HG03175 (cell line): ENCODE data around the gene KLHDC8A.

Experiments
- ATAC-seq: cut with Tn5 transposase; IDR thresholded peaks from one replicate; pipeline ENCODE4 v1.9.1; 2021; ENCODE audit warnings: mild to moderate bottlenecking, moderate library complexity; ENCODE audit not compliant: unreplicated experiment

KLHDC8A gene

GRCh38 chr1:205345761-205346160 lies 11.0 kb downstream of the KLHDC8A start:
- no peak for ATAC-seq

GRCh38 chr1:205344066-205344928 lies 12.4 kb downstream of the KLHDC8A start:
- ATAC-seq: no peak

GRCh38 chr1:205343431-205344065 lies 13.2 kb downstream of the KLHDC8A start:
- no peak for ATAC-seq

- ATAC-seq: no peak
Measured at GRCh38 chr1:205342986-205343385, 13.7 kb downstream of the KLHDC8A start.

GRCh38 chr1:205340676-205341075 lies 16.0 kb downstream of the KLHDC8A start:
- no peak for ATAC-seq

- ATAC-seq: peak; percentile 75
Measured at GRCh38 chr1:205339717-205340116, 17.0 kb downstream of the KLHDC8A start.

- no peak for ATAC-seq
Measured at GRCh38 chr1:205339197-205339702, 17.5 kb downstream of the KLHDC8A start.

GRCh38 chr1:205338011-205338410 lies 18.7 kb downstream of the KLHDC8A start:
- no peak for ATAC-seq

- no peak for ATAC-seq
Measured at GRCh38 chr1:205337481-205337880, 19.2 kb downstream of the KLHDC8A start.

GRCh38 chr1:205335692-205336091 lies 21.0 kb downstream of the KLHDC8A start:
- no peak for ATAC-seq

GRCh38 chr1:205332015-205332791 lies 24.5 kb downstream of the KLHDC8A start:
- ATAC-seq: no peak

GRCh38 chr1:205330150-205330549 lies 26.6 kb downstream of the KLHDC8A start:
- no peak for ATAC-seq

- ATAC-seq: no peak
Measured at GRCh38 chr1:205329719-205330118, 27.0 kb downstream of the KLHDC8A start.

- ATAC-seq: no peak
Measured at GRCh38 chr1:205328476-205328875, 28.2 kb downstream of the KLHDC8A start.

GRCh38 chr1:205326812-205327466 lies 29.8 kb downstream of the KLHDC8A start:
- no peak for ATAC-seq

- ATAC-seq: no peak
Measured at GRCh38 chr1:205325334-205325884, 31.3 kb downstream of the KLHDC8A start.

GRCh38 chr1:205324781-205325180 lies 31.9 kb downstream of the KLHDC8A start:
- ATAC-seq: no peak

GRCh38 chr1:205323794-205324193 lies 32.9 kb downstream of the KLHDC8A start:
- no peak for ATAC-seq

- ATAC-seq: no peak
Measured at GRCh38 chr1:205321959-205322283, 34.8 kb downstream of the KLHDC8A start.

GRCh38 chr1:205321162-205321958 lies 35.4 kb downstream of the KLHDC8A start, which contains the start of gene NUAK2:
Gene NUAK2 (minus strand): TSS chr1:205321745. CDS start chr1:205321628, 117 bp downstream.
- ATAC-seq: no peak
